Stimulated activated effector memory CD8-positive, alpha-beta T cell treated with anti-CD3 and anti-CD28 coated beads, Interleukin-12 subunit alpha, Interleukin-12 subunit beta, amount 100 ng/mL, for 72 hours (primary cell): ENCODE measurements around the gene ZC3H7B.

Experiments
- ATAC-seq: fragments of 150-1000 bp; cut with Tn5 transposase; 2 replicates; pipeline ENCODE4 v1.10.0; 2021
- DNase-seq, 2 donors: peaks; one replicate each; pipeline ENCODE4 v3.0.0; 2021 to 2022; ENCODE audit warnings: low spot score in 2 of 2
- H3K27ac Mint-ChIP-seq: one replicate; pipeline ENCODE4 v1.8.0; 2022; ENCODE audit warnings: mild to moderate bottlenecking, mixed read lengths
- H3K36me3 Mint-ChIP-seq: one replicate; pipeline ENCODE4 v1.8.0; 2022; ENCODE audit warnings: mild to moderate bottlenecking, mixed read lengths
- H3K4me1 Mint-ChIP-seq: one replicate; pipeline ENCODE4 v1.8.0; 2022; ENCODE audit warnings: mixed read lengths
- H3K4me3 Mint-ChIP-seq: one replicate; pipeline ENCODE4 v1.8.0; 2022; ENCODE audit warnings: mild to moderate bottlenecking, mixed read lengths
- H3K9me3 Mint-ChIP-seq: one replicate; pipeline ENCODE4 v1.8.0; 2022; ENCODE audit warnings: mixed read lengths

The ZC3H7B gene

GRCh38 chr22:41352058-41352457 lies 50.7 kb downstream of the ZC3H7B start:
- Mint-ChIP-seq H3K27ac (no peak overlapping the region), H3K9me3 (no peaks in the 10 kb centered on the region), H3K4me1 (no peaks in the 10 kb centered on the region), H3K4me3 (no peak overlapping the region), H3K36me3 (peaks cover 73% of the 10 kb centered on the region)
- ATAC-seq (no peak), DNase-seq (no peak)

DNA sequence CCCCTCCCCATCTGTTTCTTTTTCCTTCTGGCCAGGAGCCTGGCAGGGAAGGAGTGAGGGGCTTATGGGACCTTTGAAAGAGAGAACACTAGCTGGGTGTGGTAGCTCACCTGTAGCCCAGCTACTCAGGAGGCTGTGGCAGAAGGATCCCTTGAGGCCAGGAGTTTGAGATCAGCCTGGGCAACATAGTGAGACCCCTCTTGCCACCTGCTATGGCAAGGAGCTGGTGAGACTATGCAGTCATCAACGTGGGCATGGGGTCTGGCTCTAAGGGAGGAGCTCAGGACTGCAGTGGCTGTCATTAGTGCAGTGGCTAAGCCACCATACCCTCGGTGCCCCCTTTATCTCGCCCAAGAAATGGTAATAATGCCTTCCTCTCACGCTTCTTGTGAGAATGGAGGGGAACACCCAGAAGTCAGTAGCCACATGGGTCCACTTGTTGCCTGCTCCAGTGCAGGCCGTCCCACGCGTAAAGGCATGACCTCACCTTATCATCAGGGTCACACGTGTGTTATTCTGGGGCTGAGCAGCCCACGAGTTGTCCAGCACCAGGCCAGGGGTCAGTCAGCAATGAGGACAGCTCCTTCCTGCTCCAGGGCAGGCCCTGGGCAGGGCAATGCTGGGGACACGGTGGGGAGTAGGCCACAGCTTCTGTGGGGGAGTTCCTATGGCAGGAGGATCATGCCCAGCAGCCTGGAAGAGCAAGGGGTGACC lies 52.7 kb downstream of the ZC3H7B start:
- Mint-ChIP-seq H3K4me3 (no peak overlapping the region), H3K4me1 (no peaks in the 10 kb centered on the region), H3K9me3 (no peaks in the 10 kb centered on the region), H3K36me3 (peaks cover 56% of the 10 kb centered on the region), H3K27ac (peak overlapping the region; percentile 69)
- DNase-seq (no peak), ATAC-seq (no peak)

GRCh38 chr22:41354979-41355378 lies 53.7 kb downstream of the ZC3H7B start:
- ATAC-seq (no peak), DNase-seq (no peak)
- Mint-ChIP-seq H3K4me3 (no peak overlapping the region), H3K27ac (no peak overlapping the region), H3K36me3 (peaks cover 51% of the 10 kb centered on the region), H3K4me1 (no peaks in the 10 kb centered on the region), H3K9me3 (no peaks in the 10 kb centered on the region)

- DNase-seq = no peak
- peaks cover 42% of the 10 kb centered on the region for H3K36me3 Mint-ChIP-seq
- no peak overlapping the region for H3K4me3 Mint-ChIP-seq
- ATAC-seq = no peak
- H3K4me1 Mint-ChIP-seq = no peaks in the 10 kb centered on the region
- H3K27ac Mint-ChIP-seq = no peak overlapping the region
- no peaks in the 10 kb centered on the region for H3K9me3 Mint-ChIP-seq
These were observed 54.6 kb downstream of the ZC3H7B start for GRCh38 chr22:41355895-41356294.

GRCh38 chr22:41356430-41357028 lies 55.2 kb downstream of the ZC3H7B start:
- no peak for ATAC-seq
- Mint-ChIP-seq H3K4me3 (no peak overlapping the region), H3K36me3 (peaks cover 36% of the 10 kb centered on the region), H3K27ac (no peak overlapping the region), H3K4me1 (no peaks in the 10 kb centered on the region), H3K9me3 (no peaks in the 10 kb centered on the region)
- DNase-seq = no peak

DNA sequence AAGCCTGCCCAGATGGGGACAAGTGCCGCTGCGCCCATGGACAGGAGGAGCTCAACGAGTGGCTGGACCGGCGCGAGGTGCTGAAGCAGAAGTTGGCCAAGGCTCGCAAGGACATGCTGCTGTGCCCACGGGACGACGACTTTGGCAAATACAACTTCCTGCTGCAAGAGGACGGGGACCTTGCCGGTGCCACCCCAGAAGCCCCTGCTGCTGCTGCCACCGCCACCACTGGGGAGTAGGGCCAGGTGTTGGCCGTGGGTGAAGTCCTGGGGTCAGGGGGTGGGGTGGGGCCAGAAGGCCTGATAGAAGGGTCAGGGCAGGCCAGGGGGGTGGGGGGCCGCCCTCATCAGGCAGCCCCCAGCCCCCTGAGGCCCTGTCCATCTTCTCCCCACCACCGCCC lies 55.9 kb downstream of the ZC3H7B start:
- Mint-ChIP-seq H3K9me3 (no peaks in the 10 kb centered on the region), H3K4me3 (no peak overlapping the region), H3K4me1 (no peaks in the 10 kb centered on the region), H3K27ac (no peak overlapping the region), H3K36me3 (peaks cover 31% of the 10 kb centered on the region)
- ATAC-seq = no peak
- DNase-seq = no peak

DNA sequence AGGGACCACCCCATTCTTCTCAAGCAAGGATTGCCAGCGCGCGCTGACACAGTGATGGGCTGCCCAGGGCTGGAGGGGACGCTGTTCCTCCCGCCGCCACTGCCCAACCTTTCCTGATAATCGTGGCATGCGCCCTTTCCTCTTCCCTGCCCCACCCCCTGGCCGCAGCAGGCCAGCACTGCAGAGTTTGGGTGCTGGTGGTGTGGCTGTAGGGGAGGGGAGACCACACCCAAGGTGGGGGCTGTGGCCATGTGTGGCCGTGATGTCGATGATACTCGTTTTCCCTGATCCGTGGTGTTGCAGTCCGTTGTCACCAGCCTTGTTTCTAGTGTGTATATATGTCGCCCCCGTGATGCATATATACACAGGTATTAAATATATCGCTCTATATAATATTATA lies 57.6 kb downstream of the ZC3H7B start:
- Mint-ChIP-seq H3K27ac (peak overlapping the region; percentile 85), H3K4me1 (no peaks in the 10 kb centered on the region), H3K4me3 (no peak overlapping the region), H3K9me3 (no peaks in the 10 kb centered on the region), H3K36me3 (peaks cover 17% of the 10 kb centered on the region)
- DNase-seq (no peak), ATAC-seq (no peak)

DNA sequence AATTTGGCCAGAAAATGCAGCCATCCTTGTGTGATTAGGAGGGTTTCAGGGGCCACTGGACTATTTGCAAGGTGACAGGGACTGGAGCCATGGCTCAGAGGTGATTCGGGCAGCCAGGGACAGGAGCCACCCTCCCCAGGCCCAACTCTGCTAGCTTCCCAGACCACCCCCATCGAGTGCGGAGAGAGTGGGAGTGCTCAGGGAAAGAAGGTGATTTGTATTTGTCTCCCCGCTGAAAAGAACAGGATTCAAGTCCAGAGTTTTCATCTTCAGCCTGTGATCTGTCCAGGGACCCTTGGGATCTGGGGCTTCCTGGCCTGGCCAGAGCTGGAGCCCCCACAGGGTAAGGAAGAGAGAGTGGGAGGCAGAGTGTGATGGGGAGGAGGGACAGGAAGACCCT lies 58.1 kb downstream of the ZC3H7B start:
- no peak for ATAC-seq
- Mint-ChIP-seq H3K36me3 (peaks cover 12% of the 10 kb centered on the region), H3K4me1 (no peaks in the 10 kb centered on the region), H3K9me3 (no peaks in the 10 kb centered on the region), H3K27ac (peak overlapping the region; percentile 85), H3K4me3 (no peak overlapping the region)
- DNase-seq = no peak

GRCh38 chr22:41360126-41360525 lies 58.8 kb downstream of the ZC3H7B start:
- Mint-ChIP-seq H3K9me3 (no peaks in the 10 kb centered on the region), H3K4me3 (no peak overlapping the region), H3K4me1 (no peaks in the 10 kb centered on the region), H3K36me3 (peaks cover 5% of the 10 kb centered on the region), H3K27ac (no peak overlapping the region)
- ATAC-seq = no peak
- DNase-seq = no peak

- no peak for ATAC-seq
- no peak for DNase-seq
- H3K4me1 Mint-ChIP-seq = no peaks in the 10 kb centered on the region
- H3K4me3 Mint-ChIP-seq = no peak overlapping the region
- no peaks in the 10 kb centered on the region for H3K9me3 Mint-ChIP-seq
- H3K27ac Mint-ChIP-seq = no peak overlapping the region
- no peaks in the 10 kb centered on the region for H3K36me3 Mint-ChIP-seq
These were observed 60.5 kb downstream of the ZC3H7B start for GRCh38 chr22:41361716-41362310.

DNA sequence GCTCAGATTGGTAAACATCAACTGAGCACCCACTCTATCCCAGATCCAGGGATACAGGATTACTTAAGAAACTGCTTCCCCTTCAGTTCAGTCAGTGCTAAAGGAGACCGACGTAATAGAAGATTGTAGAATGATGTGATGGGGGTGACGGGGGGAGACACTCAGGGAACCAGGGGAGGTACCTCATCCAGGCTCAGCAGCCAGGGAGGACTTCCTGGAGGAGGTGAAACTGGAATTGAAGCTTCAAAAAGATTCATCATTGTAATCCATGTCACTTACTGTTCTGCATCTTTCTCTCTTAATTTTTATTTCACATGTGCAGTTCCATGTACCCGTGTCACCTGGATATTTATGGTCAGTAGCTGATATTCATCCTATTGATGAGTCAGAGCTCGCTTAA lies 61.3 kb downstream of the ZC3H7B start:
- H3K9me3 Mint-ChIP-seq = no peaks in the 10 kb centered on the region
- no peak overlapping the region for H3K4me3 Mint-ChIP-seq
- ATAC-seq = no peak
- no peak for DNase-seq
- no peaks in the 10 kb centered on the region for H3K4me1 Mint-ChIP-seq
- no peaks in the 10 kb centered on the region for H3K36me3 Mint-ChIP-seq
- H3K27ac Mint-ChIP-seq = no peak overlapping the region

GRCh38 chr22:41364233-41364632 lies 62.9 kb downstream of the ZC3H7B start:
- Mint-ChIP-seq H3K4me3 (no peak overlapping the region), H3K27ac (no peak overlapping the region), H3K4me1 (no peaks in the 10 kb centered on the region), H3K36me3 (no peaks in the 10 kb centered on the region), H3K9me3 (no peaks in the 10 kb centered on the region)
- DNase-seq (no peak), ATAC-seq (no peak)

DNA sequence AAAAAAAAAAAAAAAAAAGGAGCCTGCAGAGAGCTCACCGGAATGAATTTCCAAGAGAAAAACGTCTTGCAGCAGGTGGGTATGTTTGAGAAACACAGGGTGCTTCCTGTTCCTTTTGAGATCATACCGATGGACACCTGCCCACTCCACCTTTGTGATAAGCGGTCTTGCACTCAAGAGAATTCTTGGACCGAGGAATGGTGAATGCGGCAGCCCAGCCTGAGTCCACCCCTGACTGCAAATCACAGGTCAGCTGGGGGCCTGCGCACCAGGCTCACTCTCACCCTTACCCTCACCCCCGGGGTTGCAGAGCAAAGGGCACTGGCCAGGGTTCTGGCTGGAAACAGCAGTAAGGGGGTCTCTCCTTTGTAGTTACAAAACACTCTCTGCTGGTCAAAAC lies 63.6 kb downstream of the ZC3H7B start:
- ATAC-seq (no peak), DNase-seq (no peak)
- H3K9me3 Mint-ChIP-seq = no peaks in the 10 kb centered on the region
- H3K27ac Mint-ChIP-seq = no peak overlapping the region
- H3K36me3 Mint-ChIP-seq = no peaks in the 10 kb centered on the region
- no peak overlapping the region for H3K4me3 Mint-ChIP-seq
- no peaks in the 10 kb centered on the region for H3K4me1 Mint-ChIP-seq

- H3K27ac Mint-ChIP-seq = no peak overlapping the region
These were observed 64.1 kb downstream of the ZC3H7B start for GRCh38 chr22:41365425-41365824.

DNA sequence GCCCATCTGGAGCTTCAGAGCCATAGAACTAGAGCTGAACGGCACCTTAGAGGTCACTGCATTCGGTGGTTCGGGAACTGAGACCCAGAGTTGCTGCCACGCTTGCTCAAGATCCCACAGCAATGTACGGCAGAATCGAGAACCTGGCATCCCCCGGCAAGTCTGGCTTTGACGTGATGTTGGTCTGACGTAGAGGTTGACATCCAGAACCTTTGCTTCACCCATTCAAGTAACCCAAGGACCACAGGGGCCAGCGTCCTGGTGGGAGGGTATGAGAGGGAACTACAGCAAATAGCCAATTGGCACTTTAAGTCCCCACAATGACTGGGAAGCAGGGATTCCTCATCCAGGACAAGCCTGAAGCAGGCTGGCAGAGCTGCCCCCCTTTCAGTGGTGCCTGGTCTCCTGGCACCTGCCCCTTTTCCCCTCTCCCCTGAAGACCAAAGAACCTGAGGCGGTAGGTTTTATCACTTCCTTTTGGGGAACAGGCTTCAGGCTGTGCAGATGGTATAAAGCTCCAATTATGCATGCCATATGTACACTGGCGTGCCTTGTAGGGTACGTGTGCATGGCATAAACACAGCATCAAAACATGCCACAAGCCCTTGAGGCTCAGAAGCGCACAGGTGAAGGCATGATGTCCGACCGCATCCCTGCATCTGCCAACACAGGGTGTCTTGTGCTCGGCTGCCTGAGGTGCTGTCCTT lies 65.2 kb downstream of the ZC3H7B start:
- Mint-ChIP-seq H3K27ac (no peak overlapping the region), H3K36me3 (no peaks in the 10 kb centered on the region), H3K4me1 (no peaks in the 10 kb centered on the region), H3K4me3 (no peak overlapping the region), H3K9me3 (no peaks in the 10 kb centered on the region)
- DNase-seq (no peak), ATAC-seq (no peak)

More at GRCh38 chr22:41365425-41365824, 64.1 kb downstream of the ZC3H7B start:
- no peak for DNase-seq
- Mint-ChIP-seq H3K4me1 (no peaks in the 10 kb centered on the region), H3K36me3 (no peaks in the 10 kb centered on the region), H3K9me3 (no peaks in the 10 kb centered on the region), H3K4me3 (no peak overlapping the region)
- ATAC-seq = no peak
